Astrocyte of the hippocampus (primary cell): Measurements from ENCODE around the gene CPNE1.
A peak's percentile ranks its signal among the peaks of the same experiment; 100 is the strongest.
"Not testable (repeated sequence)": the region's sequence is repeated elsewhere in the genome, so short reads cannot be mapped to it uniquely, and the experiment has no call there.

Experiments used
- DNase-seq: peaks from one replicate; pipeline ENCODE4 v3.0.0; 2011; ENCODE audit warnings: low read depth, low spot score

Gene CPNE1

DNA sequence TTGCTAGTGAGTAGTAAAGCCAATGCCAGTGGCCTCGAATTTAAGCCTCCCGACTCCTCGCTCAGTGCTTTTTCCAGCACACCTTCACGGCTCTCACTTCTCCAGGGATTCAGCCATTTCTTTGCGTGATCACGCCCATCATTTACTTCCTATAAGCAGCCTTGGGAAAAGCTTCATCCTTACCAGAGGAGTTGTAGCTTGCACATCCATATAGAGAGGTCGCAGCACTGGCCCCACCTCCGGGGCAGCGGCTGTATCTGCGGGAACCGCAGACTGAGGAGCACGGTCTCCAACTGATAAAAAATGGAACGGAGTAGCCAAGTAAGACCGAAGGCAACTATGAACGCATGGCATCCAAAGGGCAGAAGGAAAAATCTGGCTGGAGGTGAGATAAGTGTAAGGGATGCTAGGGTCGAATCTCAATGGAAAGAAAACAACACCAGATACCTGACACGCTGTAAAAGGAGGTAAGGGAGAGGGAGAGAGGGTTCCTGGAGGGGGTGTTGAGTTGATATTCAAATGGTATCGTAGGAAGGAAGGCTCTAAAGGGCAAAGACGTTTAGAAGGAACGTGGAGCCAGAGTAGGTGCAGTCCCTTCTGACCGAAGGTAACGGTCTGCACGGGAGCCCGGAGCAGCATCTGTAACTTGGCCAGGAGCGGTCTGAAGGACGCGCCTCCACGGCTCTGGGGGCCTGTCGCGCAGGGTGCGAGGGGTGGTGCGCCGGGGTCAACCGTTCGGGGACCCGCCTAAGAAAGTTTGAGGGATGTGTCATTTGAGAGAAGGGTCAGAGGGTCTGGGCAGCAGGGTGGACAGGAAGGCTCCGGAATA, 33.8 kb upstream of the CPNE1 start:
- peak; percentile 33 for DNase-seq

DNA sequence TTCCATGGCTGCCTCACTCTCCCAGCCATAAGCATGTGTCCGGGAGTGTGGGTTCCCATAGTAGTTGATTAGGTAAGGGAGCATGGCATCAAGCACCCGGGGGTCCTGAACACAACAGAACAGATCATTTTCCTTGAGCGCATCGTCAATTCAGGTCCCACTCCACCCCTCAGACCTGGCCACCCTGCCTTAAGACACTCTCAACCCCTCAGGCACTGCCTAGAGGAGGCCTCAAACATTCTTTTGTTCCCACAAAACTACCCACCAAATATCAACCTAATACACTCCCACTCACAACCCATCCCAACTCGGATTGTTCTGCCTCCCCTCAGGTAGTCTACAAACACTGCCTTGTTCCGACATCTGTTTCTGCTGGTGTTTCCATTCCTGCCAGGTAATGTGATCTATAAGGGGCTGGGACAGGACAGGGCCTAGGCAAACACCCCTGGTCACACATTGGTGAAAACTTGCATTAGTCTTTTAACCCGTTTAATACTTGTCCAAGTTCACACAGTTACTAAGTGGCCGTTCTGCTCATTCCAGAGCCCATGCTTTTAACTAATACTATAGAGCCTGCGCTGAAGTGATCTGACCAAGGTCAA, 33.1 kb upstream of the CPNE1 start:
- DNase-seq = no peak

DNA sequence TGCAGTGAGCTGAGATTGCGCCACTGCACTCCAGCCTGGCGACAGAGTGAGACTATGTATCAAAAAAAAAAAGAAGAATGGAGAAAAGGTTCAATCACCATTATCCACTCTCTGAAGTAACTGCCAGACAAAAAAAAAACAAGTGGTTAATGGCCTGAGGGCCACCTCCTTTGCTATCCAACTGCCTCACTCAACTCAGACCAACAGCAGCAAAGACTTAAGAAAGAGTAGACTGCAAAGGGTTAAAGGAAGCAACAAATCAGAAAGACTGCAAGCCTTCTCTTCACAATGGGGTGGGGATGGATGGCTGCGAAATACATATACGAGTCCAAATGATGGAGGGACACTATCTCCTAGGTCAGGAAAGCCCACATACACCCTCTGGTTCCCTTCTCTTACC, 31.3 kb upstream of the CPNE1 start:
- DNase-seq = no peak

DNA sequence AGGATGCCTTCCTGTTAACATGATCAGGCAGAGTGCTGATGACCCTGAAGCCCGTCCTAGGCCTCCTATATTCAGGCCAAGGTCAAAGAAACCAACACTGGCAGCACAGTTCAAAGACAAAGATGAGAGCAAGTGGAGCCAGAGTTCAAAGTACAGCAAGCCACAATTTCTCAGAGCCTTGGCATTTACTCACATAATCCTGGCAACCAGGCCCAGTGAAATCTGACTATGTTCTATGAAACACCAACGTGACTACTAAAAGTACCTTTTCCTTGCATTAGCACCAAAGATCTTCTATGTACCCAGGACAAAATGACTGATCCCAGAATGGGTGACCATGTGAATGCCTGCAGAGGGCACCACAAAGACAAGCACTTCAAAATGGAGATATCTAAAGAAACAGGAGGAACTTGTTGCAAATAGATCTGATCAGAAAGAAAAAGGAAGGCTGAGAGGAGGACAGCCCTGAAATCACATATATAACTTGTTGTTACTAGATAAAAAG, 30.6 kb upstream of the CPNE1 start:
- no peak for DNase-seq

DNA sequence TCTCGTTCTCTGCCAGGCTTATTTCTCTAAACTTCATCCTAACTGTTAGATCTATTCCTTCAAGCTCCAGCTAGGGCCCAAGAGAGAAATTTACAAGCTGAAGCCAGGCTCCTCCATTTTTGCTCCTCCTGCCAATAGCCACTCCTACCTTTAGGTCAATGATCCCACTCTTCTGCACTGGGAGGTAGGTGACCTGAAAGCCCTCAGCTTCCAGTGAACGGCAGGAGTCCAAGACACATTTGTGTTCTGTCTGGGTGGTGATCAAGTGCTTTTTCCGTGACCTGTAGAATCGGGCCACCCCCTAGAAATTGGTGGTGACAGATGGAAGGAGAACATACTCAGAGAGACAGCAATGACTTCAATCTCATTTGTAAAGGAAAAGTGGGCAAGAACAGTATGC, 25.6 kb upstream of the CPNE1 start:
- DNase-seq = no peak

DNA sequence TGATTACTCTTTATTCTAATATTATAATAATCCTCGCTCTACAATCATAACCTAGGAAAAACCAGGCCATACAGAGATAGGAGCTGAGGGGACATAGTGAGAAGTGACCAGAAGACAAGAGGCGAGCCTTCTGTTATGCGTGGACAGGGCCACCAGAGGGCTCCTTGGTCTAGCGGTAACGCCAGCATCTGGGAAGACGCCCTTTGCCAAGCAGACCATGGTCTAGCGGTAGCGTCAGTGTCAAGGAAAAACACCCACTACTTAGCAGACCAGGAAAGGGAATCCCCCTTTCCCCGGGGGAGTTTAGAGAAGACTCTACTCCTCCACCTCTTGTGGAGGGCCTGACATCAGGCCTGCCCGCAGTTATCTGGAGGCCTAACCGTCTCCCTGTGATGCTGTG, 22.2 kb upstream of the CPNE1 start:
- not testable (repeated sequence) for DNase-seq

GRCh38 chr20:35685368-35685767, 20.7 kb upstream of the CPNE1 start:
- not testable (repeated sequence) for DNase-seq

GRCh38 chr20:35681960-35682359, 17.3 kb upstream of the CPNE1 start:
- no peak for DNase-seq

DNA sequence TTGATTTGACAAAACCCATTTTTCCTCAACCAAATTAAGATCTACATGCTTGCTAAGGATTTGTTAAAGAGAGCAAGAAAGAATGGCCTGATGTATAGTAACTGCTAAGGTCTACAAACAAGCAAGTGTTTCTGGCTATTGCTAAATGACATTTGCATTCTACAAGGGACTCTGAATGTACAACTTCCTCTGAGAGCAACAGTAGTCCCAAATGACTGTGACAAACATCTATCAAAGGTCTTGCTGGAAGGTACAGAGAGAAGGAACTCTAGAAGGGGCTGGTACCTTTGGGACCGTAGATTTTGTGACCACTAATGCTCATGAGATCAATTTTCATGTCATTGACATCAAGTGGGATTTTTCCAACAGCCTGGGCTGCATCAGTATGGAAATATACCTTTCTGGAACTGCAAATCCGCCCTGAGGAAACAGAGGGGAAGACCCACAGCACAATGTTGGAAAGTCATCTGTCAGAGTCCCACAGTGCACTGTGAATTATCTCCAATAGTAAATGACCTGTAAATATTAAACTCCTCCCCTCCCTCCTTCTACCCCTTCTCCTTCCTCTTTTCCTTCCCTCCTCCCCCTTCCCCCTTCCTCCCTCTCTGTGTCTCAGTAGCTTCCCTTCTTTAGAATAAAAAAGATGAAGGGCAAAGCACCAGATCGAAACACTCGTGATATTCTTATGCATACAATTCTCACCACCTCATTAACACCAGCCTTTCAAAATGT, 15.9 kb upstream of the CPNE1 start:
- no peak for DNase-seq

GRCh38 chr20:35674921-35675320, 10.2 kb upstream of the CPNE1 start:
- DNase-seq = no peak

GRCh38 chr20:35673884-35674283, 9.2 kb upstream of the CPNE1 start:
- no peak for DNase-seq

- no peak for DNase-seq
Measured at GRCh38 chr20:35669681-35670080, 5.0 kb upstream of the CPNE1 start.

DNA sequence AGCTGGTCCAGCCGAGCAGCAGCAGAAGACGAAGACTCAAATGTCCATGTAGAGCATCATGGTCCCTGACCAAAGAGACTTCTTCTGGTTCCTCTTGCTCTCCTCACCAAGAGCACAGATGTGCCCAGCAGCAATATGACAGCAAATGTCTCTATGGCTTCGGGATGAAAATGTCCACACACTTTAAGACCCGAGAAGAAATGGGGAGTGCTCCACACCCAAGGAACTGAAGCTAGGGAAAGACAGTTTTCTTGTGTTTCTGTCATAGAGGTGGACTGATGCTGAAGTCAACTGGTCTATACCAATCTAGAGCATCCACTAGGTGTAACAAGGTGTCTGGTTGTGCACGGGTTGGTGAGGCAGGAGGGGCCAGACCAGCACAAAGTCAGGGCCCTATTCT, 4.5 kb upstream of the CPNE1 start:
- DNase-seq = no peak

DNA sequence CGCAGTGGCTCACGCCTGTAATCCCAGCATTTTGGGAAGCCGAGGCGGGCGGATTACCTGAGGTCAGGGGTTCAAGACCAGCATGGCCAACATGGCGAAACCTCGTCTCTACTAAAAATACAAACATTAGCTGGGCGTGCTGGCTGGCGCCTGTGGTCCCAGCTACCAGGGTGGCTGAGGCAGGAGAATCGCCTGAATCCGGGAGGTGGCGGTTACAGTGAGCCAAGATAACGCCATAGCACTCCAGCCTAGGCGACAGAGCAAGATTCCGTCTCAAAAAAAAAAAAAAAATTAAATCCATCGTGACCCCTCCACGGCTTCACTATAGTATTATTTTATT, 1.2 kb upstream of the CPNE1 start:
- no peak for DNase-seq

DNA sequence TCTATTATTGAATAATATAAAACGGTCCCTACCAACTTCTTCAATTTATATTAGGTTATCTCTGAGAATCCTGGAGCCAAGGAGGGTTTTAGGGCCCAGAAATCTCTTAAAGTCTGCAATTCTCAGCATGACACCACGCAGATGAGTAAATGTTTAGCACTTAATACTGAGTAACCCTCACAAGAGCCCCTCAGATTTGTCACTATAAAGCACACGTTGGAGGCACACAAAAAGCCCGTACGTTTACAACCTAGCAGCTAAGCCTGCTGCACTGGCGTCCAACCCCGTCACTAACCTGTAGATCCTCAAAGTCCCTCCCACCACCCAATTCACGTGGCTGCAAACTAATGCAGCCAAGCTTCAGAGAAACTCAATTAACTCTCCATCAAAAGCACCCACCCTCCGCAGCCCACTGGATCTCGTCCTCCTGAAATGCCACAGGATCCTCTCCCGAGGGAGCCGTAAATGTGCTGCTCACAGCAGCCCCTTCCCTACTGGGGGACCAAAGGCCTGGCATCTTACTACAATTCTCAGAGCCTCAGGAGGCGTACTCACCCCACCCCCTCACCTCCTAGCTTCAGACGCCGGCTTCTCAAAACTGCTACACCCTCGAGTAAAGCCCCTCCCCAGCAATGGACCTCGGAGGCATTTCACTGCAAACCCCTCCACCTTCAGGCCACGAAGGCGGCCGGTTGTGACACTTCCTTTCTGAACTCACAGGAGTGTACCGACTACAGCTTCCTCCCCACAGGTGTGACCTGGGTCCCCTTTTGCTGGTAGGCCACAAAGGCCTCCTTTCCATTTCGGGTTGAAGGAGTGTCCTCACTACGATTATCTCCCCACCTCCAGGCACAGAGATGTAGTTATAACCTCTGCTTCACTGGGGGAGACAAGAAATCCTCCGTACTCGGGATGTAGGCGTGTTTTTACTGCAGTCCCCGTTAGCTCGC, 909 bp downstream of the CPNE1 start:
- peak; percentile 55 for DNase-seq

DNA sequence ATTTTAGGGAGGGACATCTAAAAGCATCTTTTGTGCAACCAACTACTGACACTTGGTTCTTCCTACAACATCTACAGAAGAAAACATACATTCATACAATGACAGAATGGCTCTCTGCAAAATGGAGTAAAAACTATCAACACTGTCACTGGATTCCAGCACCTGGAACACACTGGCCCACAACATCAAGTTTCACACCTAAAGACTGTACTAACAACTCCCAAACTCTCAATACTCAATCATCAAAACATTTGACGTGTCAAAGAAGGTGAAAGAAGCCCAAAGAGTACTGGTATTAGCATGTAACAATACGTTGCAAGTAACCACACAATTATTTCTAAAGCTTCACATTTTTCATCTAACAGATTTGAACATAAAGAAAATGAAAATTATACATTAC, 2.1 kb downstream of the CPNE1 start:
- DNase-seq = no peak

- no peak for DNase-seq
Measured at GRCh38 chr20:35661908-35662307, 2.8 kb downstream of the CPNE1 start.

GRCh38 chr20:35661053-35661452, 3.6 kb downstream of the CPNE1 start:
- peak; percentile 41 for DNase-seq

DNA sequence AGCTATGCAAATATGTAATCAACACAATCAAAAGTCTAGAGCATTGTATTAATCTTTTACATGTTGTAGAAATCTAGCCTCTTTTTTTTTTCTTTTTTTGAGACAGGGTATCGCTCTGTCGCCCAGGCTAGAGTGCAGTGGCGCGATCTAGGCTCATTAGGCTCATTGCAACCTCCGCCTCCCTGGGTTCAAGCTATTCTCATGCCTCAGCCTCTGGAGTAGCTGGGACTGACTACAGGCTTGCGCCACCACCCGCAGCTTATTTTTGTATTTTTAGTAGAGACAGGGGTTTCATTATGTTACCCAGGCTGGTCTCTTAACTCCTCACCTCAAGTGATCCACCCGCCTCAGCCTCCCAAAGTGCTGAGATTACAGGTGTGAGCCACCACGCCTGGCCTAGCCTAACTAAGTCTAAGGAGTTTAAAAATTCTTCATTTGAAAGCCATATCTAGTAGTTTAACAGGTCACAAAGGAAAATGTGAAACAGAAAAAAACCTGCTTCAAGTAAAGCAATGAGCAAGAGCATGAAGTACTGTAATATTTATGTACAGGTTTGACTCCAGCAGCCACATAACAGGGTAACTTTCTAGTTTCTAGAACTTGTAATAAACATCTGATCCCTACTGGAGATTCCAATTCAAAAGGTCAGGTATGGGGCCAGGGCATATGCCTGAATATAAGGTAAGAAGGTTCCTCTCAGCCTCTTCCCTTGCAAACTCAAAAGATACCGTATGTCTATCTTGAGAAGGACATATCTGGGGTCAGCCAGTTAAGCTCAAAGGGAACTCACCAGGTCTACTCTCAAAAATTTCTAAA, 4.4 kb downstream of the CPNE1 start:
- DNase-seq = no peak

GRCh38 chr20:35657271-35657670, 7.4 kb downstream of the CPNE1 start:
- DNase-seq = no peak

GRCh38 chr20:35654415-35654814, 10.3 kb downstream of the CPNE1 start:
- DNase-seq = no peak
